HG03280 (cell line): ENCODE measurements around the gene CD300LF.

ENCODE experiments used
- ATAC-seq: cut with Tn5 transposase; IDR thresholded peaks from one replicate; pipeline ENCODE4 v1.9.1; 2021; ENCODE audit warnings: mild to moderate bottlenecking, moderate library complexity; ENCODE audit not compliant: unreplicated experiment

CD300LF gene

DNA sequence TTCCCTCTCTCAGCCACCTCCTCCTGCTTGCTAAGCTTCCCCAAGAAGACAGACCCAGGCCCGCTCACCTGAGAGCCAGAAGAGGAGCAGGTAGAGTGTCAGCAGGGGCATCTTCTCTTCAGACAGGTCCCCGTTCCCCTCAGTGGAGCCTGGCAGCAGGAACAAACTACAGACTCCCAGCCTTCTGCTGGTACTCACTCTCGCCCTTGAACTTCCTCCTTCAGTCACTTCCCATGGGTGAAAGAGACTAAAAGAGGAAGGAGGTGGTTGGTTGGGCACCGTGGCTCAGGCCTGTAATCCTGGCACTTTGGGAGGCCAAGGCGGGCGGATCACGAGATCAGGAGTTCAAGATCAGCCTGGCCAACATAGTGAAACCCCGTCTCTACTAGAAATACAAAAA lies at the start of gene CD300LF:
CD300LF (minus strand) TSS at position 168 of the 400 bp plus-strand sequence; CDS start at position 111, 57 bp downstream.
- no peak for ATAC-seq

DNA sequence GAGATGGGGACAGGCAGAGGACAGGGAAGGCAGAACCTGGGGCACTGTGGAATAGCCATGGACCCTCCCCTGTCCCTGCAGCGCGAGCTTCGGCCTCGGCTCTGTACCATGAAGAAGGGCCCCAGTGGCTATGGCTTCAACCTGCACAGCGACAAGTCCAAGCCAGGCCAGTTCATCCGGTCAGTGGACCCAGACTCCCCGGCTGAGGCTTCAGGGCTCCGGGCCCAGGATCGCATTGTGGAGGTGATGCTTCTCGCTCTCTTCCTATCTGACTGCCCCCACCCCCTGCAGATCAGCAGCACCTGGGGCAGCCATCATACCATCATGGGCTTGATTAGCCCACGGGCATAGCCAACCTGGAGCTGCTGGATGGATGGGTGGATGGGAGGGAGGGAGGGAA lies 49.2 kb upstream of the CD300LF start:
- no peak for ATAC-seq

DNA sequence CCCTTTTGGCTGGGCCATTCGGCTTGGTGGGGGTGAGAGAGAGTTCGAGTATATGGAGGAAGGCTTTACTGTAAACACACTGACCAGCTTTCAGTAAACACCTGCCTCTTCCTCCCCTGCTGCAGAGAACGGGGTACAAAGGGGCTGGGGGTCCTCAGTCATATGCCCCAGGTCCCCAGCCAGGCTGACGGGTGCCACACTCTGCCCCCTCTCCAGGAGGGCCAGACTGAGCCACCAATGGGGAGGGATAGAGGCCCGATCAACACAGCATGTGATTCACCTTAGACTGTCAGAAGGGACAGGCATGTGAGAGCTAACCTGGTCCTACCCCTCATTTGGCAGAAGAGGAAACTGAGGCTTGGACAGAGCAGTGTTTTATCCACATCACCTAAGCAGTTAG lies 48.7 kb upstream of the CD300LF start:
- no peak for ATAC-seq

DNA sequence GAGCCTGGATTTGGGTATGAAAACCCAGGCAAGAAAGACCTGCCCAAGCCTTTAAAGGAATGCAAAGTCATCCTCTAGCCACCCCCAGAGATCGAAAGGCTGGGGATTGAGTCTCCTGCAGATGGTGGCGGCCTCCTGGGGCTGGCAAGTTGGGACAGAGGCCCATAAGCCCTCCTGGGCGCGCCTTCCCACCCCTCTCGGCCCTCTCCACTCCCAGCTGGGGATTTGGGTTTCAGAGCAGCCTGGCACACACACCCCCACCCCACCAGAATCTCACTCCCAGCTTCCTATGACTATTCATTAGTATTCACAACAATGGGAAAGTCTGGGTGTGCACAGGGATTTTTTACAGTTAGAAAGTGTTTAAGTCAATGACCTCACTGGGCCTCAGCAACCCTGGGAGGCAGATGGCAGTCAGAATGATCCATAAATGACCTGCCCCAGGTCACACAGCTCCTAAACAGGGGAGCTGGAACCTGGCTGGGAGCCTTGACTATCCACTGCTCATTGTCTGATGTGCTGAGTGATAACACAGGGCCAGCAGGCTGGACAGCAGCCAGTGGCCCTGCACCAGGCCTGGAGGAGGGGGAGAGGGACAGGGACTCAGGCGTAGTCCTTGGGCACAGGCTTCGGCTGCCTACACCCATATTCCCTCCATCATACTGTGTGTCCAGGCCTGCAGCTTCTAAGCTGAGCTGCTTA lies 47.8 kb upstream of the CD300LF start:
- no peak for ATAC-seq

DNA sequence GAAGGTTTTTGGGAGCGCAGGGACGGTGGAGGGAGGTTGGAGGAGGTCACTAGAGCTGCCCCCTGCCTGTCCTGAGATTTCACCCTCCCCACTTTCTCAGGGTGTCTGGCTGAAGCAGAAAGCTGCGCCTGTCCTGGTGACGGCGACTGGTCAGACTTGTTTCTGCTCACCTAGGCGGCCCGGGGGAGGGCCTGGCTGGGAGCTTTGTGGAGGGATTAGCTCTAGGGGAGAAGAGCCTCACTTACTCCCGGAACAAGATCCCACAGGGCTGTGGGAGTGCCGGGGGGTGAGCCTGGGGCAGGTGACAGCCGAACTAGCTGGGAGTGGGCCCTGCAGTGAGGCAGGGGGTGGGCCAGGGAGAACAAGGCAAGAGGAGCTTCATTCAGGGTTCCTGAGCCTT lies 47.2 kb upstream of the CD300LF start:
- no peak for ATAC-seq

DNA sequence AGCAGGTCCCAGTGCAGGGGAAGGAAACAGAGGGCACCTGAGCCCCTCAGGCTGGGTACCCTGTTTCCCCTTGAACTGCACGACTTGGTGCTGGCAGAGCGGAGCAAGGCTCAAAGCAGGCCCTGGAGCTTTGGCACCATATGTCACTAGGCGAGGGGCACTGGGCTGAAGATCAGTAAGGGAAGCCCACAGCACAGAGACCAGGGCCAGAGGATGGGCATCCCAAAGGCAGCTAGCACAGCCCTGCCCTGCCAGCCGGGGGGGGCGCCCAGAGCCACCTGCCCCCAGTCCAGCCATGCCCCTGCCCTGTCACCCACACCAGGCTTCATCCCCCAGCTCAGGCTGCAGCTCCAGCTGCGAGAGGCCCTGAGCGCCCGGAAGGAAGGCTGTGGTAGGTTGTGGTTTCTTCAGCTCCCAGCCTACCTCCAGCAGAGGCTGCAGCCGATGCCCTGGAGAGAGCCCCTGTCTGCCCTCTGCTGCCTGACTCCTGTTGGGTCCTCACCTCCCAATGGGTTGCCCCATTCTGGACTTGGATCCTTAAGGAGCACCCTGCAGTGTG lies 46.6 kb upstream of the CD300LF start:
- no peak for ATAC-seq

DNA sequence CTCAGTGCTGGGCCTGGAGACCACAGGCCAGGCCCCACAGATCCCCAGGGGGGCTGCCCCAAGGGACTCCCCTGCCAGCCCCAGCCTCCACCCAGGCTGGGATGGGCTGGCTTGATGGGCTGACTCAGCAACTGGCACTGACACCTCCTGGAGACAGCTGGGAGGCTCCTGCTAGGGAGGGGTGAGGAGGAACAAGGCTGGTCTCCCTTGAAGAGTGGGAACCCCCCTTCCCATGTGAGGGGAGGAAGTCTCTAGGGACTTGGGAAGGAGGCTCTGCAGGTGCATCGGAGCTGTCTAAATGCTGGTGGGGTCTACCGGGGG lies 46.1 kb upstream of the CD300LF start:
- no peak for ATAC-seq

DNA sequence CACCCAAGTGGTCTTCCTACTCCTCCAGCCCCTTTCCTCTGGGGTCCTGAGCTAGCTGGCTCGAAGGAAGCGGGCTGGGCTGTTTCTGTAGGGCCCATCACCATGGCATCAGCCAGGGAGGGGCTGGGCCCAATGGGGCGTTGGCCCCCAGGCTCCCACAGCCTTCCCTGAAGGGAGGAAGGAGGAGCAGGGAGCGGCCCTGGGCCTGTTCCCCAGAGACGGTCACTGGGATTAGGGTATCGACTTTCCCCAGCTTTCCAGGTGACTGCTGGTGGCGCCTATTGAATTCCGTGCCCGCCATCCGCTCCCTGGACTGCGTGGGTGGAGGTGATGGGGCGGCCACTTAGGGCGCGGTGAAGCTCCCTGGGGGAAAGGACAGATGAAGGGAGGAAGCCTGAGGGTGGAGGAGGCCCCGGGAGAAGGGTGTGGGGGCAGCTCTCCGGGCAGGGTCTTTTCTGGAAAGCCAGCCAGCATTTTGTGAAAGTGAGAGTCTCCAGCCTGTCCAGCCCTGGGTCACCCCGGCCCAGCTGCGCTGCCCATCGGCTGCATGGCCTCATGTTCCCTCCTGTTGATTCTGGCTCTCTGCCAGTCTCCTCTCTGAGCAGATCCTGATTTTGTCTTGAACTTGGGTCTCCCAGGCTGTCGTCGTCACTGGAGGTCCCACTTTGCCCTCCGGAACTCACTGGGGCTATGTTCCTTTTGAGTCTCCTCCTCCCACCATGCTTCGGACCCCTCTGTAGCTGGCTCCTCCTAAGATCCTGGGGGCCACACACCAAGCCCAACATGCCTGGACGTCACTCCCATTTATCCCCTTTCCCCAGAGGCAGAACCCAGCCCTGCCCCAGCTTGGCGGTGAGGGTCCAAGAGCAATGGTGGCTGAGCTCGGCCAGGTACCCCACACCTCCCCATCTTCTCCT lies 45.5 kb upstream of the CD300LF start:
- no peak for ATAC-seq

DNA sequence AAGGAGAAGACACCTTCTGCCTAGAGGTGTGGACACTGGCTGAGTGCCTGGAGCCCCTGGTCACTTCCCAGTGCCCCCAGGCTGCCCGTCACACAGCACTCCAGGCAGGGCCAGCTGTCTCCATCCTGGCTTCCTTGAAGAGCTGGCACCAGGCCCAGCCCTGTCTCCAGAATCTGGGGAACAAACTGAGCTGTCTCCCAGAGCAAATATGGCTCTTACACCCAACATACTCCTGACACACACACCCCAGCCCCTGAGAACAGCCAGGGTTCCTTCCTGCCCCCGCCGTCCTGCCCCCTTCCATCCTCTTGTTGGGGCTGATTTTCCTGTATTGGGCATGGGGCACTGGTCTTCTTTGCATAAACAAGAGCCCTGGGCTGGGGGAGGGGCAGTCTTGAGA lies 44.8 kb upstream of the CD300LF start:
- ATAC-seq, result no peak

DNA sequence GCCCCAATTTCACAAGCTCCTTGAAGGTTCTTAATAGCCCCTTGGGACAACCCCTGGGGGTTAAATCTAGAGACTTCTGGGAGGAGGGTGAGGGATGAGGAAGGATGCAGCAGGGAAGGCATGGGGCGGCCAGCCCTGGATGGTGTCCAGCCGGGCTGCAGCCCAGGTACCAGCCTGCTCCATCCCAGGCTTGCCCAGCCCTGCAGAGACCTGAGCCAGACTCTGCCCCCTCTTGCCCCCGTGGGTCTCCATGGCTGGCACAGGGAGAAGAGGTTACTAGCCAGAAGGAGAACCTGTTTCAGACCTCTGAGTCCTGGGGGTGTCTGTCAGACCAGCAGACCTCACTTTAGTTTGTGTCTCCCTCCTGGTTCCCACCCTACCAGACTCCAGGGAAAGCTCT lies 44.2 kb upstream of the CD300LF start:
- no peak for ATAC-seq

DNA sequence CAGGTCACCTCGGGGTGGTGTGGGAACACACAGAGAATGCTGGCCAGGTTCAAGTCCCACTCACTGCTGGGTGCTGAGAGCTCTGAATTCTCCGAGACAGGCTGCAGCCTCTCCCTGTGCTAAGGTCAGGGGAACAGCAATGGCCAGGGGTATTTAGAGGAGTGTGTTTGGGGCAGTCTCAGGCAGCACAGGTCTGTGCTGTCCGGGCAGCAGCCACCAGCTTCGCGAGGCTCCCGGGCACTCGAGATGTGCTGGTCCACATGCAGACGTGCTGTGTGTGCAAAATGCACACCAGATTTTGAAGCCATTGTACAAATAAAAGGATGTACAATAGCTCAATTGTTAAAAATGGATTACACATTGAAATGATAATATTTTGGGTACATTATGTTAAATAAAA lies 42.8 kb upstream of the CD300LF start:
- ATAC-seq, result no peak

DNA sequence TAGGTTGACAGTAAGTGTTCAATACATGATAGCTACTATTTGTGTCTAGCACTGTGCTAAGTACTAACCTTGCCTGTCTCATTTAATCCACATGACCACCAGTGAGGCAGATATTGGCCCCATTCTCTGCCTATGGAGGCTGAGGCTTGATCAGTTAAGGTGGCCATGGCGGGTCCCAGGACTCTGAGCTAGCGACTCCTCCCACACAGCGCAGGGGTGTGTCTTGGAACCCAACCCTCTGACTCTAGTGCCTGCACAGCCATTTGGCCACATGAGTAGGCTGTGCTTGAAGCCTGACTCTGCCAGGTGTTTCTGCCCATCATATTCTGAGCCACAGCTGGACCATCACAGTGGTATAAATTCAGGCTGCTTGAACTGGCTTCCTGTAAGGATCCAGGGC lies 42.1 kb upstream of the CD300LF start:
- no peak for ATAC-seq

DNA sequence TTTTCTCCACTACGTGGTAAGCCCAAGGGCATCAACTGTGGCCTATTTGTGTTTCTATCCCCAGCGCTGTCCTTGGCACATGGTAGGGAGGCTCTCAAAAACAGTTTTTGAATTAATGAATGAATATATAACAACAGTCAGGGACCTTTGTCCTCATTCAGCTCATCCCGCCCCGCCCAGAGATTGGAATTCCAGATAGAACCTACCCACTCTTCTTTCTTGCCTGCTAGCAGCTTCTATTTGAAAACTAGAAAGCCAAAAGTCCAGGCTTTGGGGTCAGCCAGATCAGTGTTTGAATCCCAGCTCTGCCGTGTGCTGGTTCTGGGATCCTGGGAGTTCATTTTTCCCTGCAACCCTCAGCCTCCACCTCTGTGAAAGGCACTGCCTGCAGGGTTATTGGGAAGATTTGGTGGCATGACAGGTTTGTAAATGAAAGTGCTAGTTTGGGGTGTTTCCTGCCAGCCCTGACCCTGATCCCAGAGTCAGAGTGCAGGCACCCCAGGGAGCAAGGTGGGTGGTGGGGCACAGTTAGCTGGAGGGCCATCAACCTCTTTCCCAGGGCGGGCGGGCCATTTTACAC lies 40.2 kb upstream of the CD300LF start:
- no peak for ATAC-seq

DNA sequence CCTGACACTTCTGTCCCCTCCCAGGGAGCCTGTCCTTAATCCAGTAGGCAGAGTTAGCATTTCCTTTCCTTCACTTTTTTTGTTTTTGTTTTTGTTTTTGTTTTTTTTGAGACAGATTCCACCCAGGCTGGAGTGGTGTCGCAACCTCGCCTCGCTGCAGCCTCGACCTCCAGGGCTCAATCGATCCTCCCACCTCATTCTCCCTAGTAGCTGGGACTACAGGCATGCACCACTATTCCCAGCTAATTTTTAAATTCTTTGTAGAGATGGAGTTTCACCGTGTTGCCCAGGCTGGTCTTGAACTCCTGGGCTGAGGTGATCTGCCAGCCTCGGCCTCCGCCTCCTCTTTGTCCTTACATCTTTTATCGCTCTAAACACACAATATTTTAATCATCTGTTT lies 39.7 kb upstream of the CD300LF start:
- no peak for ATAC-seq

DNA sequence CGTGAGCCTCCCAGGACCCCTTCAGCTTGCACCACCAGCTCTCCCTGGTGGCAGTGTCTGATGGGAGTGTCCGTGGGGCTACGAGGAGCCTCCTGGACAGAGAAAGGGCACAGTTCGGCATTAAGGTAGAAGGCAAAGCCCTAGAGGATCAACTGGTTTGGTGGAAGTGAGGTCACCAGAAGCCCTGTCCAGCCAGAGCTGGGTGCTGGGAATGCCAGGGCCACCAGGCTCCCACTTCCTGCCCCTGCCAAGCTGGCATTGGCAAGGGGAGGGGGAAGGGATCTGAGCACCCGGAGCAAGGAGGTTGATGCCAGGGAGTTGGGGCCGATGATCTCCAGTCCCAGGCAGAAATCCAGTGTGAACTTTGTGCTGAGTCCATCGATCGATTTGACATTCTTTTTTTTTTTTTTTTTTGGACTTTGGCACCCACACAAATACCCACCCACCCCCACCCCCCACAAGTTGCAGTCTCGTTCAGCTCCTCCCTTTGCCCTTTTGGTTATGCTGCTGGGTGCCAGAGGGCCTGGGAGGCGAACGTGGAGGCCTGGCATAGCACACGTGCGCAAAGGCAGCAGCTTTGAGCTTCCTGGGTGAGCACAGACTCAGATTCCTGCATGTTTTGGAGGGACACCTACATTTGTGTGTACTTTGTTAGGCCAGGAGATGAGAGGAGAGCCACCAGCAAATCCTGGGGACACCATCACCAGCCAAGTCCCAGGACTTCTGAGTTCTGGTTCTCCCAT lies 37.8 kb upstream of the CD300LF start:
- ATAC-seq, result no peak

DNA sequence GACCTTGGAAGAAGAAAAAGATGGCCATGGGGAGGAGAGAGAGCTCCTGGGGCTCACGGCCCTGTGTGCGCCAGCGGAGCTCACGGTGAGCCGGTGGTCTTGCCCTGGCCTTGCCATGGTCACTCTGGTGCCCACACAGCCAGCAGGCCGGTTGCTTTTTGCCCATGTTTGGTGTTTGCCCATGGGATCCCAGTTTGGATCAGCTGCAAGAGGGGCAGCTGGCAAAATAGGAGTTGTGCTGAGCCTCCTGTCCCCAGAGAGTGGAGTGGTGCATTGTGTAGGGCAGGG lies 37.3 kb upstream of the CD300LF start:
- no peak for ATAC-seq

DNA sequence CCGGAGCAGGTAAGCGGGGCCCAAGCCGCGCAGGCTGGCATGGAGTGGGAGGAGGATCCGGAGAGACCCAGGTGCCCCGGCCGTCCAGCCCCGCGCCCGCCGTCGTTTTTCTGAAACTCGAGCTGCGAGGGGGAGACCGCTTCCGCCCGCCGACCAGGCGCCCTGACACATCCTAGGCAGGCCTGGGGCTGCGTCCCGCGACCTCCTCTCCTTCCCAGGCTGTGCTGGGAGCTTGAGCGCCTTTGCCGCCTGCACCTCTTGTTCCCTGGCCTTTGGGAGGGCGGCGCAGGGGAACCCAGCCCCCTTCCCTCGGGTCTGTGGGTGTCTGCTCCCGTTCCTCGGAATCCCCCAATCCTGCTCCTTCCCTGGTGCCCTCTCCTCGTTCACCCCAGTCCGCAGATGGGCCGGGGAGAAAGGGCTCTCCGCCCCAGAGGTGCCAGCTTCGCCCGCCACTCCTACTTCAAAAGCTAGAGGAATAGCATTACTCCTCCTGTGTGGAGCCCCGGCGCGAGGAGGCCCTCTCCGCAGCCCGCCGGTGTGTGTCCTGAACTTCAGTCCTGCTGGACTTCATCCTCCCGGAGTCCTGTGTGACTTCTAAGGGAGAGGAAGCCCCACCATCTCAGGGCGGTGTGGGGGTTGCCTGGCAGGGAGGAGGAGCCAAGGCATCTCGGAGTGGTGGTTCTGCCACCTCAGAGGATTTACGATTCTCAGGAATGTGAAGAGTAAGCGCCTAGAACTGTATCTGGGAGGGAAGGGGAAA lies 36.7 kb upstream of the CD300LF start:
- ATAC-seq, result peak; percentile 9

DNA sequence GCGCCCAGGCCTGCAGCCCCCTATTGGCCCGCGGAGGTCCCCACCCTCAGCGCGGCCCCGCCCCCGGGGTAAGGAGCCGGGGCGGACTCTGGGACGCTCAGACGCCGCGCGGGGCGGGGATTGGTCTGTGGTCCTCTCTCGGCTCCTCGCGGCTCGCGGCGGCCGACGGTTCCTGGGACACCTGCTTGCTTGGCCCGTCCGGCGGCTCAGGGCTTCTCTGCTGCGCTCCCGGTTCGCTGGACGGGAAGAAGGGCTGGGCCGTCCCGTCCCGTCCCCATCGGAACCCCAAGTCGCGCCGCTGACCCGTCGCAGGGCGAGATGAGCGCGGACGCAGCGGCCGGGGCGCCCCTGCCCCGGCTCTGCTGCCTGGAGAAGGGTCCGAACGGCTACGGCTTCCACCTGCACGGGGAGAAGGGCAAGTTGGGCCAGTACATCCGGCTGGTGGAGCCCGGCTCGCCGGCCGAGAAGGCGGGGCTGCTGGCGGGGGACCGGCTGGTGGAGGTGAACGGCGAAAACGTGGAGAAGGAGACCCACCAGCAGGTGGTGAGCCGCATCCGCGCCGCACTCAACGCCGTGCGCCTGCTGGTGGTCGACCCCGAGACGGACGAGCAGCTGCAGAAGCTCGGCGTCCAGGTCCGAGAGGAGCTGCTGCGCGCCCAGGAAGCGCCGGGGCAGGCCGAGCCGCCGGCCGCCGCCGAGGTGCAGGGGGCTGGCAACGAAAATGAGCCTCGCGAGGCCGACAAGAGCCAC lies 36.0 kb upstream of the CD300LF start, which contains the start of gene NHERF1:
NHERF1 (plus strand) TSS at position 100 of the 750 bp plus-strand sequence; CDS start at position 319, 219 bp downstream.
- peak; percentile 92 for ATAC-seq

DNA sequence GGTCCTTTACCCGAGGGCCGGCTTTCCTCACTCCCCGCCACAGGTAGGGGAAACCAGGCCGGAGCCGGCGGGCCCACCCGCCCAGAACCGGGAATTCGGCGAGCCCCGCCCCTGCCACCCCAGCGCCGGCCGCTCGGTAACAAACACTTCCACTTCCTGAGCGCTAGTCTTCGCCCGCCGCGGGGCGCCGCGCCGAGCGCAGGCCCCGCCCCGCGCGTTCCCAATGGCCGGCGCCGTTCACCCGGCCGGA lies 35.5 kb upstream of the CD300LF start:
- no peak for ATAC-seq

DNA sequence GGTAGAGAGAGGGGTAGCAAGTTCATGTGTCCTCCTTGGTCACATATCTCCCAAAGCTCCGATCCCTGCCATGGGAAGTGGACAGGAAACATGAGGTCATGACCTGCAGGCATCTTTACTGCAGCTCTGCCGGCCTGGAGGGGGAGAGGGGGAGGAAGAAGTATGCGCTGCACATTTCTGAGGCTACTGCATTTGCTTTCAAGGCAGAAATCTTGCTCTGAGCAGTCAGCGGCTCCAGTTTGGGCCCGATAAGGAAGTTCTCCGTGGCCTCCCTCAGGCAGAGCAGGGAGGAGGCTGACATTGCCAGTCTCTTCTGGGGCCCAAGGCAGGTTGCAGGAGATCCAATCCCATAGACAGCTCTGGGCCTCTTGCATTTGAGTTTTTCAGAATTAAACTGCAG lies 34.2 kb upstream of the CD300LF start:
- no peak for ATAC-seq
